Neural progenitor cell (in vitro differentiated cells): ENCODE measurements around the gene TBC1D10A.

Experiments
- EZH2 ChIP-seq: fragments of 200-600 bp; sonication (generic); IDR thresholded peaks from 2 replicates; pipeline ENCODE4 v1.6.1; 2017; ENCODE audit warnings: antibody characterized with exemption, mild to moderate bottlenecking, moderate library complexity
- EZH2phosphoT487 ChIP-seq: fragments of 200-600 bp; sonication (generic); IDR thresholded peaks from 2 replicates; pipeline ENCODE4 v1.6.1; 2017; ENCODE audit warnings: antibody characterized with exemption
- TF ChIP-seq, protein P1 (sequence below): fragments of 200-600 bp; sonication (generic); IDR thresholded peaks from 2 replicates; pipeline ENCODE4 v1.5.1; 2017; ENCODE audit warnings: antibody characterized with exemption, mild to moderate bottlenecking

GRCh38 chr22:30294830-30295229 is 31.9 kb downstream of the TBC1D10A start:
- TF ChIP-seq, protein P1, sequence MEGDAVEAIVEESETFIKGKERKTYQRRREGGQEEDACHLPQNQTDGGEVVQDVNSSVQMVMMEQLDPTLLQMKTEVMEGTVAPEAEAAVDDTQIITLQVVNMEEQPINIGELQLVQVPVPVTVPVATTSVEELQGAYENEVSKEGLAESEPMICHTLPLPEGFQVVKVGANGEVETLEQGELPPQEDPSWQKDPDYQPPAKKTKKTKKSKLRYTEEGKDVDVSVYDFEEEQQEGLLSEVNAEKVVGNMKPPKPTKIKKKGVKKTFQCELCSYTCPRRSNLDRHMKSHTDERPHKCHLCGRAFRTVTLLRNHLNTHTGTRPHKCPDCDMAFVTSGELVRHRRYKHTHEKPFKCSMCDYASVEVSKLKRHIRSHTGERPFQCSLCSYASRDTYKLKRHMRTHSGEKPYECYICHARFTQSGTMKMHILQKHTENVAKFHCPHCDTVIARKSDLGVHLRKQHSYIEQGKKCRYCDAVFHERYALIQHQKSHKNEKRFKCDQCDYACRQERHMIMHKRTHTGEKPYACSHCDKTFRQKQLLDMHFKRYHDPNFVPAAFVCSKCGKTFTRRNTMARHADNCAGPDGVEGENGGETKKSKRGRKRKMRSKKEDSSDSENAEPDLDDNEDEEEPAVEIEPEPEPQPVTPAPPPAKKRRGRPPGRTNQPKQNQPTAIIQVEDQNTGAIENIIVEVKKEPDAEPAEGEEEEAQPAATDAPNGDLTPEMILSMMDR, result no peak
- TF ChIP-seq EZH2, result no peak
- no peak for TF ChIP-seq EZH2phosphoT487
